ENCODE measurements around the gene SMAD3. TPM values are rescaled to one million over a fixed set of nuclear protein-coding genes. Genes with fewer than 3 reads are reported as not detected.
A peak's percentile ranks its signal among the peaks of the same experiment; 100 is the strongest.

SMAD3 gene
- total RNA-seq, 2 experiments from 2014 or later, result 33.7 to 40.8 TPM

DNA sequence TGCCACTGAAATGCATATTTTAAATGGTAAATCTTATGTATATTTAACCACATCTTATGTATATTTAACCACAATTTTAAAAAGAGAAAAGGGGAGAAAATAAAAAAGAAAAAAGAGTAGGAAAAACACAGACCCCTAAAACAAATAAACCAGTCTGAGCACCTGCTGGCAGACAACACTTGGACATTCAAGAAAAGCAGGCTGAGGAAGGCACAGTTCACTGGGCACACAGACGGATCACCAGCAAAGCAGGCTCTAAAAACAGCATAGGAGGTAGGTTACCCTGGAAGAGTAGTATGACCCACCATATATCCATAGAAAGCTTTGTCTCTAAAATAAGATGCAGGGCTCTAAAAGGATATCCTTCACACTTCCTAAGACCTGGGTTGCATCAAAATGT lies 162.0 kb downstream of the SMAD3 start:
- ChIA-PET CTCF (no interaction called here), POLR2A (no interaction called here)
- H3K4me3 Mint-ChIP-seq, result no peak overlapping the region
- intact Hi-C loops (cut with DNase I, micrococcal nuclease), result no loop called here
- no peak overlapping the region for H3K27ac Mint-ChIP-seq
- H3K9me3 Mint-ChIP-seq (ENCODE audit: low read depth), result no peaks in the 10 kb centered on the region
- no peaks in the 10 kb centered on the region for H3K27me3 Mint-ChIP-seq
- no peak for ATAC-seq
- H3K36me3 Mint-ChIP-seq (ENCODE audit: low read depth), result peaks cover 38% of the 10 kb centered on the region
- H3K4me1 Mint-ChIP-seq, result peaks cover 6% of the 10 kb centered on the region
- DNase-seq, result no peak

DNA sequence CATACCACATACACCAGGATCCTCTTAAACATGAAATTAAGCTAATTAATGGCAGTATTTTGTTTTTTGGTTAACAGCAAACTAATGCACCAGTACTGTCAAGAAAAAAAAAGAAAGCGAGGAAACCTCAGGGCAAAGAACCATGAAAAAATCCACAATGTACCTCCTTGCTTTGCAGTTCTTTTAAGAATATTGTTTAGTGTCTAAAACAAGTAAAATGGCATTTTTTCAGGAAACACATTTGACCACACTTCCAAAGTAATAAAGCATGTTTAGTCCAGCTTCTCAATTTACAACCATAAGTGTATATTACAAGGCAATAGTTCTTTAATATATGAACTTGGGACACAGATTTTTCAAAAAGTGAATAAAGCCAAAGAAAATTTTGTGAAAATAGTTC lies 162.4 kb downstream of the SMAD3 start:
- POLR2A ChIA-PET, result no interaction called here
- DNase-seq (no peak), ATAC-seq (no peak)
- CTCF ChIA-PET, result no interaction called here
- Mint-ChIP-seq H3K9me3 (ENCODE audit: low read depth) (no peaks in the 10 kb centered on the region), H3K27ac (no peak overlapping the region), H3K4me1 (peaks cover 6% of the 10 kb centered on the region), H3K4me3 (no peak overlapping the region), H3K36me3 (ENCODE audit: low read depth) (peaks cover 41% of the 10 kb centered on the region), H3K27me3 (no peaks in the 10 kb centered on the region)
- intact Hi-C loops (cut with DNase I, micrococcal nuclease), result no loop called here

DNA sequence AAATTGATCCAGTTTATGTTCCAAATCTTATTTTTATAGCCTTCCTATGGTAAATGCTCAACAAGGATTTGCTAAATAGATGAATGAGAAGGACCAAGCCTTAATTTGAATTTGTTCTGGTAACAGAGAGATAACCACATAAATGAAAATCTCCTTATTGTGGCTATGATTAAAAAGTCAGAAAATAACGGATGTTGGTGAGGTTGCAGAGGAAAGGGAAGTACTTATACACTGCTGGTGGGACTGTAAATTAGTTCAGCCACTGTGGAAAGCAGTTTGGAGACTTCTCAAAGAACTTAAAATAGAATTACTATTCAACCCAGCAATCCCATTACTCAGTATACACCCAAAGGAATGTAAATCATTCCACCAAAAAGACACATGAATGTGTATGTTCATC lies 162.9 kb downstream of the SMAD3 start:
- ChIA-PET POLR2A (no interaction called here), CTCF (interaction anchor here (0.8 kb wide), 1 partner anchor 275 kb away, joined by 3 read pairs; no protein-coding TSS in a partner anchor)
- intact Hi-C loops (cut with DNase I, micrococcal nuclease), result no loop called here
- DNase-seq, result no peak
- H3K27me3 Mint-ChIP-seq, result no peaks in the 10 kb centered on the region
- peaks cover 6% of the 10 kb centered on the region for H3K4me1 Mint-ChIP-seq
- ATAC-seq, result no peak
- H3K36me3 Mint-ChIP-seq (ENCODE audit: low read depth), result peaks cover 45% of the 10 kb centered on the region
- no peak overlapping the region for H3K4me3 Mint-ChIP-seq
- no peaks in the 10 kb centered on the region for H3K9me3 Mint-ChIP-seq (ENCODE audit: low read depth)
- H3K27ac Mint-ChIP-seq, result no peak overlapping the region

DNA sequence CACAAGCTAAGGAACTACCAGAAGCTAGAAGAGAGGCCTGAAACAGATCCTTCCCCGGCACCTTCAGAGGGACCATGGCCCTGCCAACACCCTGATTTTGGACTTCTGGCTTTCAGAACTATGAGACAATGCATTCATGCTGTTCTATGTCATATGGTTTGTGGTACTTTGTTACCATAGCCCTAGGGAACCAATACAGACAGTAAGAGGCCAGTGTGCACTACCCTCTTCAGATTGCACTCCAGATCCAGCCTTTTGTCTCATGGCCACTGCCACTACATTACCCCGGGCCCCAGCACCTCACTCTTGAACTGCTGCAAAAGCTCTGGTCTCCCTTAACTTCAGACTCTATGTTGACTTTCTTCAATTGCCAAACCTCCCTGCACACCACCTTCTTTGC lies 165.1 kb downstream of the SMAD3 start:
- Mint-ChIP-seq H3K36me3 (ENCODE audit: low read depth) (peaks cover 56% of the 10 kb centered on the region), H3K27me3 (no peaks in the 10 kb centered on the region), H3K4me3 (no peak overlapping the region), H3K4me1 (peaks cover 6% of the 10 kb centered on the region), H3K9me3 (ENCODE audit: low read depth) (no peaks in the 10 kb centered on the region), H3K27ac (no peak overlapping the region)
- ATAC-seq, result no peak
- ChIA-PET POLR2A (no interaction called here), CTCF (interaction anchor here (1.1 to 1.4 kb wide), 2 partner anchors 9 to 367 kb away, joined by 3 to 4 read pairs; no protein-coding TSS in a partner anchor)
- no peak for DNase-seq
- intact Hi-C loops (cut with DNase I, micrococcal nuclease), result no loop called here

DNA sequence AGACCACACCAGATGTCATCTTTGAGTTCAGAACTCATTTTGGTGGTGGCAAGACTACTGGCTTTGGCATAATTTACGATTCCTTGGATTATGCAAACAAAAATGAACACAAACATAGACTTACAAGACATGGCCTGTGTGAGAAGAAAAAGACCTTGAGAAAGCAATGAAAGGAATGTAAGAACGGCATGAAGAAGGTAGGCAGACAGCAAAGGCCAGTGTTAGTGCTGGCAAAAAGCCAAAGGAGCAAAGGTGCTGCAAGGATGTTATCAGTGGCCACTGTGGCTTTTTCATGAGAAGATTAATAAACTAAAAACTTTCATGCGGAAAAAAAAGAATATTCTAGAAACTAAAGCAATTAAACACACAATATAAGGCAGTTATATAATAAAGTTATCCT lies 167.2 kb downstream of the SMAD3 start:
- Mint-ChIP-seq H3K9me3 (ENCODE audit: low read depth) (no peaks in the 10 kb centered on the region), H3K27ac (no peak overlapping the region), H3K4me3 (no peak overlapping the region), H3K27me3 (no peaks in the 10 kb centered on the region), H3K4me1 (peaks cover 6% of the 10 kb centered on the region), H3K36me3 (ENCODE audit: low read depth) (peaks cover 56% of the 10 kb centered on the region)
- DNase-seq (no peak), ATAC-seq (no peak)
- ChIA-PET CTCF (no interaction called here), POLR2A (interaction anchor here (0.7 kb wide), 1 partner anchor 195 kb away, joined by 5 read pairs; no protein-coding TSS in a partner anchor)
- intact Hi-C loops (cut with DNase I, micrococcal nuclease), result no loop called here

DNA sequence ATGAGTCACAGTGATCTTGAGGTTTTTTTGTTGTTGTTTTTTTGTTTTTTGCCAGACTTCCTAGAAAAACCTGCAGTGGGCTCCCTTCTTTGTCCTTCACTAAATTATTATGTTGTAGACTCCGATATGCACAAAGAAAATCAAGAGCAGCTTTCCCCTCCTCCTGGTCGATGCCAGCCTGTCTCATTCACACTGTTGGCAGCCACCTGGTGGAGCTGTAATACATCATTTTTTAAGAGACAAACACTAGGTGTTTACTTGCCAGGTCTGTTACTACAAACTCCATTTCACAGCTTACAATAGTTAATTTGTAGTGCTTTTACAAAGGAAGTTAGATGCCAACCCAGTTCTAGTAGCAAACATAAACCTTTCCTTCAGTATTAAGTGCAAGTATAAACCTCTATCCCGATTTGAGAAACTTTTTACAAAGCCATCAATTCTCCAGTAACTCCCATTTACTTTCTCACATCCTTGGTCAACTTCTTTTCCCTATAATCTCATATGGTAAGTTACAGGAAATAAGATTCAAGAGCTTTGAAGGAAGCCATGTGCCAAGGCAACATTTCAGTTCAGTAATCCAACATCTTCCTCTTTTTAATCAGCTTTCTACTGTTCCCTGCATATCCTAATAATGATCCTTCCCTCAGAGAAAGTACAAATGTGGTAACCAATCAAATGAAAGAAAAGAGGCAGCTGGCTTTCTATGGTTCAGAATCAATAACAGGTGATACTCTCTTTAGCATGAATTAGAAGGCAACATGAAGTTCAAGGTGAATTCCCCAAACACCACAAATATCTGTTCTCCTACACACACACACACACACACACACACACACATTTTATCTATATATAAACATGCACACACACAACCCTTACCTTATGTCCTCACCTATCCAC lies 175.1 kb downstream of the SMAD3 start:
- peaks cover 49% of the 10 kb centered on the region for H3K4me1 Mint-ChIP-seq
- no peaks in the 10 kb centered on the region for H3K27me3 Mint-ChIP-seq
- H3K27ac Mint-ChIP-seq, result peak overlapping the region; percentile 89
- DNase-seq, result peak; percentile 48
- no peaks in the 10 kb centered on the region for H3K9me3 Mint-ChIP-seq (ENCODE audit: low read depth)
- intact Hi-C loops (cut with DNase I, micrococcal nuclease), result loop anchor here (1.0 to 10.0 kb wide), 14 partner anchors 14 to 600 kb away; partner anchors contain the start of genes AAGAB (in 2 of the 2), IQCH (in 2 of the 2), MAP2K5 (in 1 of the 2) and RNU6-1 (in 1 of the 2)
- H3K36me3 Mint-ChIP-seq (ENCODE audit: low read depth), result peaks cover 21% of the 10 kb centered on the region
- H3K4me3 Mint-ChIP-seq, result peak overlapping the region; percentile 17
- CTCF ChIA-PET, result interaction anchor here (0.9 to 2.5 kb wide), 11 partner anchors 9 to 294 kb away, joined by 3 to 15 read pairs (median 4); partner anchors contain the start of genes AAGAB and IQCH
- peak; percentile 45 for ATAC-seq
- POLR2A ChIA-PET, result interaction anchor here (0.6 to 1.2 kb wide), 4 partner anchors 53 to 280 kb away, joined by 3 to 5 read pairs (median 4); partner anchors contain the start of gene C15orf61

DNA sequence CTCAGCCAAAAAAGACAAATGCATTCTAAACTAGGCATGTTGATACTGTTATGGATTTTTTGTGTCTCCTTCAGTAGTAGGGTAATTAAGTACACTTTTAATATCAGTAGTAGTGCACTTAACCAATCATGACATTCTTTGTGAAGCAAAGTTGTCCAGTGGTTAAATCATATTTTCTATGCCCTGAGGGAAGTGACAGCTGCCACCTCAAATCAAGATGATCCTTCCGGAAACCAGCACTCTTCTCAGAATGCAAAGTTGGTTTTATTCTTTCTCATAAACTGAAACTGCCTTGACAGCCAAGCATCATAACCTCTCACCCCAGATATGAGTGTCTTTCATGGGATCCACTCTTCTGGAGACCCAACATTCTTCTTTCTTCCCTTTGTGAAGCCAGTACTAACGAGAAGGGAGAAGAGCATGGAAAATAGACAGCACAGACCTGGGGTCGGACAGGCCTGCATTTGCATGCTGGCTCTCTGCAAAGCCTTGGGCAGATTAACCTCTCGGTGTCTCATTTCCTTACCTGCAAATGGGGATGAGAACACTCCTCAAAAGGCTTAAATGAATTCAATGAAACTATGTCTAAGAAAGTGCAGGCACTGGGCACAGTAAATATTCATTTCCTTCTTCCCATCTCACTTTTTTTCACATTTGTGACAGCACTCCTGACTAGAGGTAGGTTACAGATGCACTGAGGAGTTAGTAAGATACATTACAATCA lies 175.9 kb downstream of the SMAD3 start:
- H3K36me3 Mint-ChIP-seq (ENCODE audit: low read depth), result peaks cover 22% of the 10 kb centered on the region
- ChIA-PET CTCF (interaction anchor here (0.6 to 2.5 kb wide), 7 partner anchors 14 to 240 kb away, joined by 3 to 15 read pairs (median 6); partner anchors contain the start of genes AAGAB and IQCH), POLR2A (no interaction called here)
- peaks cover under 1% of the 10 kb centered on the region for H3K9me3 Mint-ChIP-seq (ENCODE audit: low read depth)
- H3K27me3 Mint-ChIP-seq, result no peaks in the 10 kb centered on the region
- H3K27ac Mint-ChIP-seq, result peak overlapping the region; percentile 89
- H3K4me1 Mint-ChIP-seq, result peaks cover 52% of the 10 kb centered on the region
- H3K4me3 Mint-ChIP-seq, result peak overlapping the region; percentile 30
- intact Hi-C loops (cut with DNase I, micrococcal nuclease), result loop anchor here (1.0 to 10.0 kb wide), 13 partner anchors 13 to 600 kb away; partner anchors contain the start of genes AAGAB (in 2 of the 2), IQCH (in 2 of the 2), MAP2K5 (in 1 of the 2) and RNU6-1 (in 1 of the 2)
- ATAC-seq (peak; percentile 86), DNase-seq (peak; percentile 62)

DNA sequence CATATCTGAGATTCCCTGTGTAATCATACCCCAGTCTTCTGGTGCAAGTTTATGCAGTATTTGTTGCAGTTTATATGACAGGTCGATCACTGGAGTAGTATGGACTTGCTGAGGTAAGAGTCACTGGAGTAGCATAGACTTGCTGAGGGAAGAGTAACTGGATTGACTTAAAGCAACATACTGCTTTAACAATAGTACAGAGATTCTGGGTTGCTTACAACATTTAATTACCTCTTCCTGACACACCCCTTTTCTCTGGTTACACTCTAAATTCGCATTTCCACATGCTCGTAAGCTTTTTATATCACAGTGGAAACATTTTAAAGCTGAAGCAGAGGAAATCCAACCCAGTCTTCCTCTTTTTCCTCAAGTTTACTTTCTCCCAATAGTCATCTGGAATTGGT lies 177.3 kb downstream of the SMAD3 start:
- CTCF ChIA-PET, result no interaction called here
- Mint-ChIP-seq H3K27ac (no peak overlapping the region), H3K9me3 (ENCODE audit: low read depth) (peaks cover 7% of the 10 kb centered on the region), H3K27me3 (no peaks in the 10 kb centered on the region), H3K4me1 (peaks cover 64% of the 10 kb centered on the region), H3K36me3 (ENCODE audit: low read depth) (peaks cover 34% of the 10 kb centered on the region), H3K4me3 (no peak overlapping the region)
- DNase-seq (no peak), ATAC-seq (no peak)
- POLR2A ChIA-PET, result no interaction called here
- intact Hi-C loops (cut with DNase I, micrococcal nuclease), result loop anchor here (5.0 to 10.0 kb wide), 3 partner anchors 95 to 502 kb away; no protein-coding TSS in a partner anchor

Other genes starting within 250 kb of the SMAD3 start
- gene AAGAB, start 189.1 kb downstream of the SMAD3 start, total RNA-seq, result 10 to 100 TPM; 43.9 to 48.6 TPM
- 1 to 10 TPM; 1.8 to 2.1 TPM for gene IQCH, start 189.2 kb downstream of the SMAD3 start, total RNA-seq